HEK293T (cell line): ENCODE measurements around the gene GHR.

Source experiments
- CTCF ChIA-PET: fragments of 350-600 bp; formaldehyde crosslinking; extraction: SDS; loops from one replicate; lab custom pipeline; 2021; ENCODE audit warnings: antibody characterized with exemption, inconsistent platforms; lab: Yijun Ruan, JAX
- POLR2A ChIA-PET: fragments of 350-600 bp; formaldehyde crosslinking; extraction: SDS; loops from one replicate; lab custom pipeline; 2020; ENCODE audit warnings: antibody characterized with exemption, inconsistent platforms; lab: Yijun Ruan, JAX
- DNase-seq: peaks from one replicate; pipeline ENCODE4 v3.0.0; 2012; ENCODE audit warnings: mixed read lengths; ENCODE audit errors: extremely low spot score
- ARNT ChIP-seq: fragments of 450-650 bp; IDR thresholded peaks from 2 replicates; pipeline ENCODE4 v1.6.1; 2017; ENCODE audit warnings: mild to moderate bottlenecking
- BHLHE40 ChIP-seq: fragments of 450-650 bp; IDR thresholded peaks from 2 replicates; pipeline ENCODE4 v1.6.1; 2016; ENCODE audit warnings: mild to moderate bottlenecking, moderate library complexity, borderline replicate concordance
- CTBP1 ChIP-seq: fragments of 450-650 bp; IDR thresholded peaks from 2 replicates; pipeline ENCODE4 v1.6.1; 2016; ENCODE audit warnings: borderline replicate concordance
- ELF4 ChIP-seq: fragments of 450-650 bp; IDR thresholded peaks from 2 replicates; pipeline ENCODE4 v1.6.1; 2017; ENCODE audit warnings: antibody characterized with exemption
- FOXA1 ChIP-seq: fragments of 450-650 bp; IDR thresholded peaks from 2 replicates; pipeline ENCODE4 v1.6.1; 2016; ENCODE audit warnings: mild to moderate bottlenecking
- FOXK2 ChIP-seq: fragments of 450-650 bp; IDR thresholded peaks from 2 replicates; pipeline ENCODE4 v1.6.1; 2016; ENCODE audit warnings: mild to moderate bottlenecking
- FOXM1 ChIP-seq: fragments of 450-650 bp; IDR thresholded peaks from 2 replicates; pipeline ENCODE4 v1.6.1; 2017; ENCODE audit warnings: mild to moderate bottlenecking, borderline replicate concordance
- HDGF ChIP-seq: fragments of 450-650 bp; IDR thresholded peaks from 2 replicates; pipeline ENCODE4 v1.6.1; 2017; ENCODE audit warnings: antibody characterized with exemption, borderline replicate concordance
- L3MBTL2 ChIP-seq: fragments of 450-650 bp; conservative IDR thresholded peaks from 2 replicates; pipeline ENCODE4 v1.6.1; 2016; ENCODE audit warnings: mild to moderate bottlenecking
- LEF1 ChIP-seq: fragments of 450-650 bp; IDR thresholded peaks from 2 replicates; pipeline ENCODE4 v1.6.1; 2017; ENCODE audit warnings: mild to moderate bottlenecking, borderline replicate concordance
- NFRKB ChIP-seq: fragments of 450-650 bp; IDR thresholded peaks from 2 replicates; pipeline ENCODE4 v1.6.1; 2016; ENCODE audit warnings: mild to moderate bottlenecking, moderate library complexity
- PKNOX1 ChIP-seq: fragments of 450-650 bp; IDR thresholded peaks from 2 replicates; pipeline ENCODE4 v1.6.1; 2016
- SP1 ChIP-seq: fragments of 450-650 bp; IDR thresholded peaks from 2 replicates; pipeline ENCODE4 v1.6.1; 2017
- SUZ12 ChIP-seq: fragments of 450-650 bp; IDR thresholded peaks from 2 replicates; pipeline ENCODE4 v1.6.1; 2016; ENCODE audit warnings: mild to moderate bottlenecking
- TARDBP ChIP-seq: fragments of 450-650 bp; IDR thresholded peaks from 2 replicates; pipeline ENCODE4 v1.6.1; 2016
- ZNF384 ChIP-seq: fragments of 450-650 bp; IDR thresholded peaks from 2 replicates; pipeline ENCODE4 v1.6.1; 2016

The GHR gene

GRCh38 chr5:42467572-42467971, 44.3 kb downstream of the GHR start:
- TF ChIP-seq HDGF = no peak
- TF ChIP-seq FOXM1 = no peak
- no peak for TF ChIP-seq ELF4
- TF ChIP-seq SUZ12 = no peak
- TF ChIP-seq NFRKB = no peak
- TF ChIP-seq BHLHE40 = no peak
- TF ChIP-seq ARNT = no peak
- DNase-seq = no peak
- POLR2A ChIA-PET = no interaction called here
- CTCF ChIA-PET = no interaction called here

- ChIA-PET CTCF (no interaction called here), POLR2A (no interaction called here)
- no peak for TF ChIP-seq FOXK2
- no peak for TF ChIP-seq FOXA1
- no peak for TF ChIP-seq LEF1
- no peak for TF ChIP-seq ELF4
- no peak for TF ChIP-seq SUZ12
- no peak for TF ChIP-seq FOXM1
- no peak for TF ChIP-seq NFRKB
- no peak for DNase-seq
These were observed 44.8 kb downstream of the GHR start for GRCh38 chr5:42467981-42468524.

- no peak for DNase-seq
- TF ChIP-seq ARNT (no peak), SUZ12 (no peak), ELF4 (no peak), TARDBP (no peak), FOXK2 (no peak), FOXM1 (no peak), LEF1 (no peak), HDGF (no peak), FOXA1 (no peak), BHLHE40 (no peak)
- POLR2A ChIA-PET = no interaction called here
- CTCF ChIA-PET = no interaction called here
These were observed 60.4 kb downstream of the GHR start for GRCh38 chr5:42483472-42484154.

- TF ChIP-seq HDGF = no peak
- TF ChIP-seq PKNOX1 = no peak
- TF ChIP-seq FOXK2 = no peak
- no peak for TF ChIP-seq FOXM1
- no peak for TF ChIP-seq SUZ12
- TF ChIP-seq BHLHE40 = no peak
- no peak for TF ChIP-seq NFRKB
- no peak for TF ChIP-seq ARNT
- no peak for TF ChIP-seq TARDBP
- no peak for TF ChIP-seq ELF4
- no peak for TF ChIP-seq SP1
- TF ChIP-seq LEF1 = no peak
- no peak for TF ChIP-seq L3MBTL2
- TF ChIP-seq CTBP1 = no peak
- no peak for TF ChIP-seq ZNF384
- TF ChIP-seq FOXA1 = no peak
- no peak for DNase-seq
- ChIA-PET CTCF (no interaction called here), POLR2A (no interaction called here)
These were observed 63.8 kb downstream of the GHR start for GRCh38 chr5:42487077-42487476.

GRCh38 chr5:42487821-42488220, 64.6 kb downstream of the GHR start:
- TF ChIP-seq ARNT (no peak), LEF1 (no peak), FOXM1 (no peak), TARDBP (no peak), FOXK2 (no peak), FOXA1 (no peak), CTBP1 (no peak), SUZ12 (no peak), PKNOX1 (no peak), HDGF (no peak), NFRKB (no peak), L3MBTL2 (no peak), BHLHE40 (no peak), ZNF384 (no peak), SP1 (no peak), ELF4 (no peak)
- ChIA-PET POLR2A (no interaction called here), CTCF (no interaction called here)
- DNase-seq = no peak

- ChIA-PET POLR2A (no interaction called here), CTCF (interaction anchor here (1.0 kb wide), 1 partner anchor 11 kb away, joined by 3 read pairs; no protein-coding TSS in a partner anchor)
- no peak for TF ChIP-seq FOXM1
- TF ChIP-seq FOXA1 = no peak
- no peak for TF ChIP-seq FOXK2
- no peak for TF ChIP-seq LEF1
- no peak for TF ChIP-seq CTBP1
- DNase-seq = no peak
These were observed 67.6 kb downstream of the GHR start for GRCh38 chr5:42490831-42491230.

GRCh38 chr5:42491699-42492098, 68.5 kb downstream of the GHR start:
- POLR2A ChIA-PET = no interaction called here
- CTCF ChIA-PET = interaction anchor here (1.0 kb wide), 1 partner anchor 10 kb away, joined by 3 read pairs; no protein-coding TSS in a partner anchor
- TF ChIP-seq ARNT (no peak), LEF1 (no peak), TARDBP (no peak), HDGF (no peak), NFRKB (no peak), PKNOX1 (no peak), CTBP1 (no peak), SP1 (no peak), BHLHE40 (no peak), FOXM1 (no peak), FOXK2 (no peak), FOXA1 (no peak), ELF4 (no peak), SUZ12 (no peak), ZNF384 (no peak), L3MBTL2 (no peak)
- no peak for DNase-seq
